ENCODE results near the gene TRIM38.
"Not testable (repeated sequence)": the region's sequence is repeated elsewhere in the genome, so short reads cannot be mapped to it uniquely, and the experiment has no call there.

The TRIM38 gene

GRCh38 chr6:26000366-26001144 is 38.0 kb downstream of the TRIM38 start:
- H3K27ac ChIP-seq: no peak overlapping the region
- H3K9me3 ChIP-seq (ENCODE audit: low read depth, low read length): no peaks in the 10 kb centered on the region
- no peak for TF ChIP-seq POLR2AphosphoS5 (IDR thresholded peaks at IDR 0.05; ENCODE audit: borderline replicate concordance, low read depth, low read length)
- TF ChIP-seq FOXP2 (optimal IDR thresholded peaks at IDR 0.05; ENCODE audit: control extremely low read depth, extremely low read length, insufficient read depth): no peak
- TF ChIP-seq EZH2 (IDR thresholded peaks at IDR 0.05): no peak
- H3K4me3 ChIP-seq: no peak overlapping the region
- no peaks in the 10 kb centered on the region; the same call in 1 of the 2 replicates for H3K36me3 ChIP-seq (ENCODE audit: insufficient read depth, low read length)
- DNase-seq (ENCODE audit: low read depth, low spot score): no peak
- no peak overlapping the region for H3K9ac ChIP-seq (ENCODE audit: insufficient read length)

DNA sequence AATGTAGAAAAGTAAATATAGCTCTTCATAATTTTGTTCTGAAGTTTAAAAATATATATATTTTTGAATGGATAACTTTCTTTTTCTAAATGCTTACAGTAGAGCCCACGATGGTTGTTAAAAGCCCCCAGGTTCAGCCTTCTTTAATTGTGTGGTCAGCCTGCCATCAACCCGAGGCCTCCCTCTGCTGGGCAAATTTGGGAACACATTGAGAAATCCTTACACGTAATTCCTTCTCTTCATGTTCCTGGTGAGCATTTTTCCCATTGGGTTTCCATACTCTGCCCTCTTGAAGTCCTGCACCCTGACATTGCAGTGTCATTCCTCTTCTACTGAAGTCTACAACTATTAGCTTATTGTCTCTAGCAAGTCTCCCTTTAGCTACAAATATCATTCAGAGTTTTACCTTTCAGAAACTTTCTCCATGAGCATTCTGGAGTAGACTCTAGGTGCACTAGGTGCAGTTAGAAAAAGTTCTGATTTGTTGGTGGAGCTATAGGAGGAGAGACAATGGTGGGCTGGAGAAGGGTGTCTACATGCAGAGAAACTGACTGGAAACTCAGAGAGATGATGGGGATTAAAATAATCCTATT is 40.6 kb downstream of the TRIM38 start:
- H3K9ac ChIP-seq (ENCODE audit: insufficient read length): no peak overlapping the region
- no peak overlapping the region for H3K27ac ChIP-seq
- no peaks in the 10 kb centered on the region for H3K9me3 ChIP-seq (ENCODE audit: low read depth, low read length)
- TF ChIP-seq POLR2AphosphoS5 (IDR thresholded peaks at IDR 0.05; ENCODE audit: borderline replicate concordance, low read depth, low read length) (no peak), FOXP2 (optimal IDR thresholded peaks at IDR 0.05; ENCODE audit: control extremely low read depth, extremely low read length, insufficient read depth) (no peak), EZH2 (IDR thresholded peaks at IDR 0.05) (no peak)
- no peak overlapping the region for H3K4me3 ChIP-seq
- DNase-seq (ENCODE audit: low read depth, low spot score): no peak
- no peaks in the 10 kb centered on the region; the same call in 1 of the 2 replicates for H3K36me3 ChIP-seq (ENCODE audit: insufficient read depth, low read length)

DNA sequence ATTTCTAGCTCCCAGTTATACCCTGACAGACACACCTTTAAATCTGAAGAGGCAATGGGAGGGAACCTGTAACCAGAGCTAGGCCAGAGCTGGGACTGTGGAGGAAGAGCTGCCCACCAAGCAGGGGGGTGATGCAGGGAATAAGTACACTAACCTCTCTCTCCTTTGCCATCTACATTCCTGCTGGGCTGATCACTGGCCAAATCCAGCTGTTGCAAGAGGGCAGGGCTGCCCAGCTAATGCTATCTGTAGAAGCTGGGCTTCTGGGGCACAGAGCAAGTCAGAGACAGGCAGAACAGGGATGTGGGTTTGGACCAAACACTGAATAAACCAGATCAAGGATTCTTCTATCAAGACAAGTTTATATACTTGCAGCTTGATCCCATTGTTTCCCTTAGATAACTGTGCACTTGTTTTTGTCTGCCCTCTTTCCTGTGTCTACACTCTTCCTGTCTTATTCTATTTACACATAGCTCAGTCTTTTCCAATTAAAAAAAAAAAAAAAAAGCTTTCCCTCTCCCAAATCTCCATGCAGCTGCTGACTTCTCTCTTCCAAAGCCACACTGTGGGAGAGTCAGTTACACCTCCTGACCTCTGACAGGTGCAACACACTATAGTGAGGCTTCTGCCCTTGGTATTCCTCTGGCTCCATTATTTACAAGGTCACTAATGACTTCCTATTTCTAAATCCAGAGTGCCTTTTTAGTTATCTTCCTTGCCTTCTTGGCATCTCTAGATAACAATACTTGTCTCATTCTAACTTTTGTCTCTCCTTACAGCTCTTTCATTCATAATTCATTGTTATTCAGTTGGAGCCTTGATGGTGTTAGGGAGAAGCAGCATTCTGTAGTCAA is 43.7 kb downstream of the TRIM38 start:
- no peak for TF ChIP-seq FOXP2 (optimal IDR thresholded peaks at IDR 0.05; ENCODE audit: control extremely low read depth, extremely low read length, insufficient read depth)
- TF ChIP-seq EZH2 (IDR thresholded peaks at IDR 0.05): no peak
- TF ChIP-seq POLR2AphosphoS5 (IDR thresholded peaks at IDR 0.05; ENCODE audit: borderline replicate concordance, low read depth, low read length): no peak

GRCh38 chr6:26006940-26007305 is 44.3 kb downstream of the TRIM38 start:
- DNase-seq (ENCODE audit: low read depth, low spot score); H3K4me3 ChIP-seq; H3K27ac ChIP-seq; H3K36me3 ChIP-seq (ENCODE audit: insufficient read depth, low read length); H3K9ac ChIP-seq (ENCODE audit: insufficient read length); H3K9me3 ChIP-seq (ENCODE audit: low read depth, low read length): not testable (repeated sequence)

More for the DNA sequence above, 43.7 kb downstream of the TRIM38 start:
- no peak overlapping the region for H3K27ac ChIP-seq
- H3K9ac ChIP-seq (ENCODE audit: insufficient read length): no peak overlapping the region
- no peaks in the 10 kb centered on the region for H3K9me3 ChIP-seq (ENCODE audit: low read depth, low read length)
- no peaks in the 10 kb centered on the region for H3K36me3 ChIP-seq (ENCODE audit: insufficient read depth, low read length)
- DNase-seq (ENCODE audit: low read depth, low spot score): no peak
- H3K4me3 ChIP-seq: no peak overlapping the region

GRCh38 chr6:26008470-26008869 is 45.9 kb downstream of the TRIM38 start:
- Histone ChIP-seq H3K9me3 (ENCODE audit: low read depth, low read length) (no peaks in the 10 kb centered on the region), H3K36me3 (ENCODE audit: insufficient read depth, low read length) (no peaks in the 10 kb centered on the region), H3K4me3 (no peak overlapping the region), H3K9ac (ENCODE audit: insufficient read length) (no peak overlapping the region), H3K27ac (no peak overlapping the region)
- TF ChIP-seq FOXP2 (optimal IDR thresholded peaks at IDR 0.05; ENCODE audit: control extremely low read depth, extremely low read length, insufficient read depth) (no peak), EZH2 (IDR thresholded peaks at IDR 0.05) (no peak), POLR2AphosphoS5 (IDR thresholded peaks at IDR 0.05; ENCODE audit: borderline replicate concordance, low read depth, low read length) (no peak)
- DNase-seq (ENCODE audit: low read depth, low spot score): no peak

DNA sequence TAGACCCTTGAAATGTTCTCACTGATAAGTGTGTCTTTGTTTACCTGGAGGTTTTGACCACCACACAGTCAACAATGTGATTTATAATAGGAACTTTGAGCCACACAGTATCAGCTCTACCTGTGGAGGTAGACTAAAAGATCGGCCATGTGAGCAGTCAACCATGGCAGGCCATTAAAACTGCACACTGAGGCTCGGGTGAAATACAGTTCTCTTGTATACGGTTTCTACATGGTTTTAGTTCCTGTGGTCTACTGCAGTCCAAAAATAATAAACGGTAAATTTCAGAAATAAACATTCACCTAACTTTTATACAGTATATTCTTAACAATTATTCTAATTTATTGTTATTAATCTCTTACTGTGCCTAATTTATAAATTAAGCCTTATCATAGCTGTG is 47.2 kb downstream of the TRIM38 start:
- Histone ChIP-seq H3K4me3 (no peak overlapping the region), H3K9me3 (ENCODE audit: low read depth, low read length) (no peaks in the 10 kb centered on the region), H3K9ac (ENCODE audit: insufficient read length) (no peak overlapping the region), H3K36me3 (ENCODE audit: insufficient read depth, low read length) (no peaks in the 10 kb centered on the region), H3K27ac (no peak overlapping the region)
- TF ChIP-seq FOXP2 (optimal IDR thresholded peaks at IDR 0.05; ENCODE audit: control extremely low read depth, extremely low read length, insufficient read depth): no peak
- TF ChIP-seq EZH2 (IDR thresholded peaks at IDR 0.05): no peak
- DNase-seq (ENCODE audit: low read depth, low spot score): no peak

DNA sequence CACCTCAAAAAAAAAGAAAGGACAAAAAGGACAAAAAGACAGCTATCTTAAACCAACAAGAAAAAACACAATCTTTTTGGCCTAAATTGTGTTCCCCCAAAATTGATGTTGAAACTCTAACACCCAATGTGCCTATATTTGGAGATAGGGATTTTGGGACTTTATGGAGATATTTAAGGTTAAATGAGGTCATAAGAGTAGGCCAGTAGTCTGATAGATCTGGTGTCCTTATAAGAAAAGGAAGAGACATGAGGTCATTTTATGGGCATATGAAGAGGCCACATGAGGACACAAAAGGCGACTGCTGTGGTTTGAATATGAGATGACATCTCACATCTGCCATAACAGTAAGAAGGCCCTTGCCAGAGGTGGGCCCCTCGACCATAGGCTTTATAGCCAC is 49.5 kb downstream of the TRIM38 start:
- TF ChIP-seq FOXP2 (optimal IDR thresholded peaks at IDR 0.05; ENCODE audit: control extremely low read depth, extremely low read length, insufficient read depth) (no peak), POLR2AphosphoS5 (IDR thresholded peaks at IDR 0.05; ENCODE audit: borderline replicate concordance, low read depth, low read length) (no peak), EZH2 (IDR thresholded peaks at IDR 0.05) (no peak)
- Histone ChIP-seq H3K27ac (no peak overlapping the region), H3K4me3 (no peak overlapping the region), H3K36me3 (ENCODE audit: insufficient read depth, low read length) (no peaks in the 10 kb centered on the region), H3K9me3 (ENCODE audit: low read depth, low read length) (no peaks in the 10 kb centered on the region), H3K9ac (ENCODE audit: insufficient read length) (no peak overlapping the region)
- no peak for DNase-seq (ENCODE audit: low read depth, low spot score)

DNA sequence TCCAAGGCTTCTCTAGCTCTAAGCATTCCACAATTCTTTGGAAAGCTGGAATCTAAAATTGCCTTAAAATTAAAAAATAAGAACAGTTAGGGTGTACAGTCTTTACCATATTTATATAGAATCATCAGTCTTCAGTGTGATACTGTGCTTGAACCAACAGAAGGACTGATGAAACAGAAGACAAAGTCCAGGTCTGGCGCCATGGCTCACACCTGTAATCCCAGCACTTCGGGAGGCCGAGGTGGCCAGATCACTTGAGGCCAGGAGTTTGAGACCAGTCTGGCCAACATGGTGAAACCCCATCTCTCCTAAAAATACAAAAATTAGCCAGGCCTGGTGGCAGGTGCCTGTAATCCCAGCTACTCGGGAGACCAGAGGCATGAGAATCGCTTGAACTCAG is 51.8 kb downstream of the TRIM38 start:
- H3K9me3 ChIP-seq (ENCODE audit: low read depth, low read length); H3K9ac ChIP-seq (ENCODE audit: insufficient read length); H3K4me3 ChIP-seq; H3K36me3 ChIP-seq (ENCODE audit: insufficient read depth, low read length); DNase-seq (ENCODE audit: low read depth, low spot score); H3K27ac ChIP-seq: not testable (repeated sequence)

Data from SK-N-MC (cell line).